HG03432 (cell line): Measurements from ENCODE around the gene ZNF549.

Experiments used
- ATAC-seq: cut with Tn5 transposase; IDR thresholded peaks from one replicate; pipeline ENCODE4 v1.9.1; 2021; ENCODE audit warnings: mild to moderate bottlenecking, moderate library complexity; ENCODE audit not compliant: unreplicated experiment

ZNF549 gene

DNA sequence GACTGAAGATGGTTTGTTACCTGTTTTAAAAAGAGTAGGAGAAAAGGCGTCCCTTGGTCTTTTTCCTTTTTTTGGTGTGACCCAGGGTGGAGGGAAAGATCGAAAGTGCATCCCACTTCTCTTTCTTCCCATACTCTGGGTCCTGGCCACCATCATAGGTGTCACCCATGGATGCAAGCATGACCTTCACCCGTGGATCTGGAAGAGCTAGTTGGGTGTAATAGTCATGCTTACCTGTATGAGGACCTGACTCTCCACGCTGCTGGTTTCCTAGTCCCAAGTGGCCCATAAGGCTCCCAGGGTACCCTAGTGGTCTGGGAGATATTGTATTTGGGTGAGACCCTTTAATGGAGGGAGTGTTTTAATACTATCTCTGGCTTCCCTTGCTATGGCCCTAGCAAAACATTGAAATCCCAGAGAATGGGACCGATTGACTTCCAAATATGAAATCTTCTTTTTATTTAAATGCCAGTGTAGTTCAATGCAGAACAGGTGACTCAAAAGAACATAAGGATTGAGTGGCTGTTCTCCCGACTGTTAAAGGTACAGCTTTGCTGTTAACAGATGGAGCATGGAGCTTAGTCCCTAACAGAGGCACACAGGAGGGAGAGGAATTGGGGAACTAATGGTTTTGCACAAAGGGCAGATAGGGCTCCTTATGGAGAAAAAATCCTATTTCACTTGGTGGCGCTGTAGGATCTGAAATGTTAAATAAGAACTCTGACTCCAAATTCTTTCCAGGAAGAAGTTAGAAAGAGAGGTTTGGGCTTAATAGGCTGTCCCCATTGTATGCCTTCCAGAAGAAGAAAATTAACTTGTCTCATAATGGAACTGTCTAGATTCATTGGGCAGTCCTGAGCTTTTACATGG, 39.5 kb downstream of the ZNF549 start:
- no peak for ATAC-seq

GRCh38 chr19:57570707-57571106, 43.6 kb downstream of the ZNF549 start:
- ATAC-seq: no peak

- ATAC-seq: no peak
Measured at GRCh38 chr19:57572415-57572947, 45.3 kb downstream of the ZNF549 start.

DNA sequence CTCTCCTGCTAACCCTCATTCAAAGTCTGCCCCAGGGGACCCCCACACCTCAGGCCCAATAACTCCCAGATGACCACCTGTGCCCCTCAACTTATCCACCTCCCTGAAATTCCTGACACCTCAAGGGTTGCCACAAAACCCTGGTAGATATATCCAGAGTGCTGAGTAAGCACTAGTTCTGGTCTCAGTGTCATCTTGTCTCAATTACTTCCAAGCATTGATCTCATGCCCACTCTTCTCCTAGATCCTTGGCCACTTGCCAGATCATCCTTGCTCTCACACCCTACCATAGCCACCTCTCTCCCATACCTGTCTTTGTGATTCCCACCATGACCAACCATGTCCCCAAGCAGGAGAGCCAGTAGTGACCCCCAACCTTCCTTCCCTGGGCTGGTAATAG, 49.5 kb downstream of the ZNF549 start:
- ATAC-seq: no peak

DNA sequence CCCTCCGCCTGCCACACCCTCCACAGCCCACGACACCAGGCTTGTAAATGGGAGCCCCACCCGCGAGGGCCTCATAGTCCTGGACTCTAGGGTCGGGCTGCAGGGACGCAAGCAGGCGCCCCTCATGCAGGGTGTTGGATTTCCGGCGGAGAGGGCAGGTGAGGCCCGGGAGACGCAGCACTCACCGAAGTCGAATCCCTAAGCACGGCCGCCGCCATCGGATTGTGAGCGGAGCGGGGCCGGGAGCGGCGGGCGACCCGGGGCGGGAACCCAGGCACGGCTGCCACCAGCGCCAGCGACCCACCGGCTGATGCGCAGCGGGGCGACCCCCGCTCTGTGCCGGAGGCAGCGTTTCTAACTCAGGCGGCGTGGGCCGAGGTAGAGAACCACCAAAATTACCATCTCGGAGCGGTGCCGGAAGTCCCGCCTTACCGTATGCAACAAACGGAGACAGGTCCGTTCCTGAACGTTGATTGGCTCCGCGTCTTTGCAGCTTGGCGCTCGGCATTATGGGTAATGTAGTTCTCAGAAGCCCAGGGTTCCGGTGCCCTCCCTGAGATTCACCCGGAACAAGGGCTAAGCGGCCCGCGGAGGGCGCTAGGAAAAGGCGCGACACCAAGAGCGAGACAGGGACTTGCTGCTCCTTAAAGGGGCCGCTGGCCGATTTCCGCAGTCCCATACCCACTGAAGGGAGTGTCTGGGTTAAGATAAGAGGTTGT, 51.5 kb downstream of the ZNF549 start, which contains the start of gene ZNF416:
Gene ZNF416, minus strand, starts transcription at position 425 of the 719 bp plus-strand sequence. Its CDS starts 207 bp downstream, at position 218.
- ATAC-seq: peak; percentile 93

DNA sequence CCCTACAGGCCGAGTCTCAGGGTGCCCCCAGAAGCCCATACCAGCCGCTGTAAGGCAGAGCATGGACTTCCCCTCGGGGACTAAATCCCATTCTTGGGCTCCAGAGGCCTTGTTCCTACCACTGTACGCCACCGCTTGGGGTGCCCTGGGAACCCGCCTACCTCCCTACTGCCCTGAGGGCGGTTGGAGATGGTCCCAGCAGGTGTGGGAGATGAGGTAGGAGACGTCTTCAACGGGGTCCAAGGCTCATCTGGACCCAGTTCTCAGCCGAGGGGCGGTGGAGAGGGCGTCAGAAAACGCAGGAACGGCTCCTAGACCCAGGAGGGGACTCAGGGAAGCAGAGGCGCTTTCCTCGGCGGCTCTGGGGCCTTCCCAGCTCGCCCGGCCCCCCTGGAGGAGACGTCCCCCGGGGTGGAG, 56.0 kb downstream of the ZNF549 start:
- ATAC-seq: no peak

DNA sequence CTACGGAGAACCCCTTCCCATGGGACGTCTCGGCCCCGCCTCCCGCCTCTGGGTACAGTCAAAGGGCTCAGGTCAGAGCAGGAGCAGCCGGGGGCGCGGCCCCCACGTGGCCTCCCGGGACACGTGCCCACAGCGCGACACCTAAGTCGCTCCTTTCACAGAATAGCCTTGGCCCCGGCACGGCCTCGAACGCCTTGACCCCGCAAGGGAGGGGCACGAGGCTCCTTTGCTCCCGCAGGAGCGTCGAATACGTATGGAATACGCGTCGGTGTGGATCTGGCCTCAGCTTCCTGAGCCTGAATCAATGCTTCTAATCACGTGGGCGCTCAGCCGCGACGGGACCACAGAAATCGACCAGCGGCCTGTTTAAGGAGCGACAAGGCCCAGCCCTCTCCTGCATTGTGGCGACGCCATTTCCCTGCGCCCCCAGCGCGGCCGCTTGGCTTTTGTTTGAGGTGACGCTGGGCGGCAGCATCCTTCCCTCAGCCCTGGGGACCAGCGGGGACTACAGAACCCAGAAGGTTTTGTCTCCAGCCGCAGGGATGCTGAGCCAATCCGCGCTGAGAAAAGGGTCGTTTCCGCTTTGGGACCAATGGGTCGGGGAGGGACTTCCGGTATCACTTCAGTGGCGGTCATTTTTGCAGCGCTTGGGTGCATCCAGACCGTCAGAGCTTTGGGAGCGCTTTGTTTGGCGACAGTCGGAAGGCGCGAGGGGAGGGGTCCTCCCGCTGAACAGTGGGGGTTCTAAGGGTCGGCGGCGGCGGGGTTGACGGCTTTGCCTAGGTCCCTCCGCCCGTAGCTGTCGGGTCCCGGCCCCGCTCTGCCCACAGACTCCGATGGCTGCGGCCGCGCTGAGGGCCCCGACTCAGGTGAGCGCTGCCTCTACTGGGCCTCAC, 56.6 kb downstream of the ZNF549 start, which contains the start of gene ZIK1:
Gene ZIK1, plus strand, starts transcription at position 625 of the 896 bp plus-strand sequence. Its CDS starts 212 bp downstream, at position 837.
- ATAC-seq: peak; percentile 79

GRCh38 chr19:57587529-57587928, 60.4 kb downstream of the ZNF549 start:
- ATAC-seq: no peak

DNA sequence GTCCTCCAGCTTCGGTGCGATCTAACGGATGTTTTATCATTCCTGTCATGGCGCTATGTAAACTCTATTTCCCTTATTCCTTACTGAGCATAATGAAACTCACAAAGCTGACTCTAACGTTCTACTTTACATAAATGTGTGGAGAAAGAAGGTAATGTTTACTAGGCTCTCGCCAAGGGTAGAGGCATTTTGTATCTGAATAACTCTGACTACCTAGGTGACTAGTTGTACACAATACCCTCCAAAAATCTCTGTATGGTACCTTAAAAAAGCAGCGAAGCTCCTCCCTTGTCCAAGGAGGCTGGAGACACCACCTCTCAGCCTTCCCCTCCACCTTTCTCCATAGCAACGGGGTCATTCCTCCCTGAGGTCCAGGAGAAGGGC, 72.2 kb downstream of the ZNF549 start:
- ATAC-seq: peak; percentile 36

GRCh38 chr19:57599761-57600383, 72.7 kb downstream of the ZNF549 start, which contains the start of gene ZNF530:
ZNF530 (plus strand) TSS chr19:57599885; CDS start chr19:57604346, 4,461 bp downstream.
- peak; percentile 95 for ATAC-seq

DNA sequence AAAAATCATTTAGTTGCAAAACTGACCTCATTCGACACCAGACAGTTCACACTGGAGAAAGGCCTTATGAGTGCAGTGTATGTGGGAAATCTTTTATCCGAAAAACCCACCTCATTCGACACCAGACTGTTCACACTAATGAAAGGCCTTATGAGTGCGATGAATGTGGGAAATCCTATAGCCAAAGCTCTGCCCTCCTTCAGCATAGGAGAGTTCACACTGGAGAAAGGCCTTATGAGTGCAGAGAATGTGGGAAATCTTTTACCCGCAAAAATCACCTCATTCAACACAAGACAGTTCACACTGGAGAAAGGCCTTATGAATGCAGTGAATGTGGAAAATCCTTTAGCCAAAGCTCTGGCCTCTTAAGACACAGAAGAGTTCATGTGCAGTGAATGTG, 79.8 kb downstream of the ZNF549 start:
- no peak for ATAC-seq
